ENCODE data around the gene MYH4. TPM values are rescaled to one million over a fixed set of nuclear protein-coding genes. Genes with fewer than 3 reads are reported as not detected.

MYH4 gene
- total and polyA plus RNA-seq, 2 donors (not counting 1 experiment from before 2014, with no cell fraction given) = not detected

DNA sequence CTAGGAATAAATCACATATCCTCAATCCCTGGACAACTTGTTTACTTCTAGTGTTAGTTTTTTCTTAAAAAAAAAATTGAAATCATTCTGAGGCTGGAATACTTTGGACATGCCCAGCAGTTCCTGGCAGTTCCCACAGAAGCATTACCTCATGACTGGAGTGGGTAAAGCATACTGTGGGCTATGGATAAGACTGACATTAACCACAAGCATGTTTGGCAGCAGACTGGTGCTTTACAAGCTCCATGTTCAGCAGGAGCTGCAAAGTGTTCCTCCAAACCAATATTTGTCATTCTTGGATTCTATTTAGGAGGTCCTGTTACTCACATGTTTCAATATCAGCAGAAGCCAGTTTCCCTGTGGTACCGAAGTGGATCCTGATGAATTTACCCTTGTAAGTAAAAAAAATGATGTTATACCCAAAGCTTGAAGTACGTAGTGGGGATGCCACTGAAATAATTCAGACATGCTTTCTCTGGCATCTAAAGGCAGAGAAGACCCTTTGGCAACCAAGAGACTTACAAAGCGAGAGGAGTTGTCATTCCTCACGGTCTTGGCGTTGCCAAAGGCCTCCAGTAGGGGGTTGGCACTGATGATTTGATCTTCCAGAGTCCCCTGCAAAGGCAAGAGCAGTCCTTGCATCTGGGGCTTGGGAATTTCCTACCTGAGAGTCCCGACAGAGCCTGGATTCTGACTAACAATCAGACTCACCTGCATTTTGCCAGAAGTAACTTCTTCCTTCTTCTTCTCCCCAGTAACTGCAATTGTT is 44.1 kb upstream of the MYH4 start:
- peaks cover 12% of the 10 kb centered on the region for H3K27me3 Mint-ChIP-seq
- H3K79me2 ChIP-seq (ENCODE audit: control insufficient read depth, insufficient read depth, low read length) = no peaks in the 10 kb centered on the region
- DNase-seq (no peak), ATAC-seq (ENCODE audit: low read depth) (no peak)
- no peaks in the 10 kb centered on the region for H4K20me1 ChIP-seq (ENCODE audit: control insufficient read depth, insufficient read depth, low read length, poor library complexity, severe bottlenecking)
- no peaks in the 10 kb centered on the region for H3K9me3 Mint-ChIP-seq (ENCODE audit: insufficient read depth)
- H3K36me3 ChIP-seq (replicated peaks in 1 of 2; ENCODE audit: control extremely low read depth in 1 of 2, control insufficient read depth in 1 of 2, extremely low read depth in 1 of 2, insufficient read depth in 2 of 2, low read length in 1 of 2) = no peaks in the 10 kb centered on the region
- ChIA-PET POLR2A (no interaction called here), CTCF (no interaction called here)
- no peak overlapping the region for H2AFZ ChIP-seq (ENCODE audit: insufficient read depth, low read depth, low read length, poor library complexity, severe bottlenecking)
- H3K9ac ChIP-seq (ENCODE audit: low read length) = no peak overlapping the region
- H3K4me3 ChIP-seq (ENCODE audit: control extremely low read depth in 1 of 5, extremely low read depth in 1 of 5, insufficient read depth in 1 of 5, low read depth in 2 of 5, low read length in 4 of 5) = no peak overlapping the region
- no peaks in the 10 kb centered on the region for H3K4me1 Mint-ChIP-seq
- no peak overlapping the region for H3K27ac ChIP-seq (ENCODE audit: low read length in 2 of 2)
- H3K4me2 ChIP-seq (replicated peaks; ENCODE audit: low read depth, low read length, poor library complexity, severe bottlenecking) = no peak overlapping the region
- H3K4me3 Mint-ChIP-seq = no peak overlapping the region
- H3K27ac Mint-ChIP-seq = no peak overlapping the region
- intact Hi-C loops (cut with micrococcal nuclease) = no loop called here
- H3K4me1 ChIP-seq (ENCODE audit: control insufficient read depth in 2 of 2, insufficient read depth in 2 of 2, low read length in 2 of 2) = no peaks in the 10 kb centered on the region
- no peaks in the 10 kb centered on the region for H3K27me3 ChIP-seq (replicated peaks in 1 of 4; ENCODE audit: control extremely low read depth in 1 of 4, control insufficient read depth in 3 of 4, insufficient read depth in 4 of 4, low read length in 3 of 4)
- no peaks in the 10 kb centered on the region for H3K9me3 ChIP-seq (ENCODE audit: control extremely low read depth in 1 of 3, control insufficient read depth in 2 of 3, insufficient read depth in 1 of 3, low read length in 2 of 3)
- WGBS (ENCODE audit: insufficient coverage) = 25% methylated on average over 1 of the region's 6 CpGs
- TF ChIP-seq, protein P1, sequence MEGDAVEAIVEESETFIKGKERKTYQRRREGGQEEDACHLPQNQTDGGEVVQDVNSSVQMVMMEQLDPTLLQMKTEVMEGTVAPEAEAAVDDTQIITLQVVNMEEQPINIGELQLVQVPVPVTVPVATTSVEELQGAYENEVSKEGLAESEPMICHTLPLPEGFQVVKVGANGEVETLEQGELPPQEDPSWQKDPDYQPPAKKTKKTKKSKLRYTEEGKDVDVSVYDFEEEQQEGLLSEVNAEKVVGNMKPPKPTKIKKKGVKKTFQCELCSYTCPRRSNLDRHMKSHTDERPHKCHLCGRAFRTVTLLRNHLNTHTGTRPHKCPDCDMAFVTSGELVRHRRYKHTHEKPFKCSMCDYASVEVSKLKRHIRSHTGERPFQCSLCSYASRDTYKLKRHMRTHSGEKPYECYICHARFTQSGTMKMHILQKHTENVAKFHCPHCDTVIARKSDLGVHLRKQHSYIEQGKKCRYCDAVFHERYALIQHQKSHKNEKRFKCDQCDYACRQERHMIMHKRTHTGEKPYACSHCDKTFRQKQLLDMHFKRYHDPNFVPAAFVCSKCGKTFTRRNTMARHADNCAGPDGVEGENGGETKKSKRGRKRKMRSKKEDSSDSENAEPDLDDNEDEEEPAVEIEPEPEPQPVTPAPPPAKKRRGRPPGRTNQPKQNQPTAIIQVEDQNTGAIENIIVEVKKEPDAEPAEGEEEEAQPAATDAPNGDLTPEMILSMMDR (IDR thresholded peaks at IDR 0.05) = no peak
- no peak for TF ChIP-seq EZH2 (IDR thresholded peaks at IDR 0.05; ENCODE audit: borderline replicate concordance, insufficient read depth, low read depth, low read length, poor library complexity, severe bottlenecking)

DNA sequence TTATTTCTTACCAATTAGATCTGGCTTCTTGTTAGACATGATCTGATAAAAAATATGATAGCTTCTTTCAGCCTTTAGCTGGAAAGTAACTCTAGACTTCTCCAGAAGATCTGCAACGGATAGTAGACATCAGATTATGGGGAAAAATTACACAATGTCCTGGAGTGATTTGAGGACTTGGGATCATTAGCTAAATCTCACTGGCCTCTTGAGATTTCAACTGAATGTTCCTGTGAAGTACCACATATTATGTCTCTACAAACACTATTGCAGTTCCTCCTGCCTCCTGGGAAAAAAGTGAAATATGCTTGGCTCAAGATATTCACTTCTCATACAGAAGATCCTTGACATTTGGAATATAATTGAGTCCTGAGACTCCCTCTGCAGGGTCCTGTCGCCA is 43.5 kb upstream of the MYH4 start:
- Mint-ChIP-seq H3K9me3 (ENCODE audit: insufficient read depth) (no peaks in the 10 kb centered on the region), H3K27me3 (peaks cover 7% of the 10 kb centered on the region), H3K27ac (no peak overlapping the region), H3K4me1 (no peaks in the 10 kb centered on the region), H3K4me3 (no peak overlapping the region)
- Histone ChIP-seq H3K4me3 (ENCODE audit: control extremely low read depth in 1 of 5, extremely low read depth in 1 of 5, insufficient read depth in 1 of 5, low read depth in 2 of 5, low read length in 4 of 5) (no peak overlapping the region), H3K9me3 (ENCODE audit: control extremely low read depth in 1 of 3, control insufficient read depth in 2 of 3, insufficient read depth in 1 of 3, low read length in 2 of 3) (no peaks in the 10 kb centered on the region), H3K9ac (ENCODE audit: low read length) (no peak overlapping the region), H2AFZ (ENCODE audit: insufficient read depth, low read depth, low read length, poor library complexity, severe bottlenecking) (no peak overlapping the region), H3K27me3 (replicated peaks in 1 of 4; ENCODE audit: control extremely low read depth in 1 of 4, control insufficient read depth in 3 of 4, insufficient read depth in 4 of 4, low read length in 3 of 4) (no peaks in the 10 kb centered on the region), H3K36me3 (replicated peaks in 1 of 2; ENCODE audit: control extremely low read depth in 1 of 2, control insufficient read depth in 1 of 2, extremely low read depth in 1 of 2, insufficient read depth in 2 of 2, low read length in 1 of 2) (no peaks in the 10 kb centered on the region), H4K20me1 (ENCODE audit: control insufficient read depth, insufficient read depth, low read length, poor library complexity, severe bottlenecking) (no peaks in the 10 kb centered on the region), H3K79me2 (ENCODE audit: control insufficient read depth, insufficient read depth, low read length) (no peaks in the 10 kb centered on the region), H3K4me2 (replicated peaks; ENCODE audit: low read depth, low read length, poor library complexity, severe bottlenecking) (no peak overlapping the region), H3K27ac (ENCODE audit: low read length in 2 of 2) (no peak overlapping the region), H3K4me1 (ENCODE audit: control insufficient read depth in 2 of 2, insufficient read depth in 2 of 2, low read length in 2 of 2) (no peaks in the 10 kb centered on the region)
- ATAC-seq (ENCODE audit: low read depth) = no peak
- no peak for TF ChIP-seq EZH2 (IDR thresholded peaks at IDR 0.05; ENCODE audit: borderline replicate concordance, insufficient read depth, low read depth, low read length, poor library complexity, severe bottlenecking)
- TF ChIP-seq, protein P1 (IDR thresholded peaks at IDR 0.05) = no peak
- WGBS (ENCODE audit: insufficient coverage) = no CpG with 5 or more reads among the region's 2 CpGs
- intact Hi-C loops (cut with micrococcal nuclease) = no loop called here
- ChIA-PET CTCF (no interaction called here), POLR2A (no interaction called here)
- DNase-seq = no peak
